ENCODE data around the gene PRELID1. TPM values are rescaled to one million over a fixed set of nuclear protein-coding genes. Genes with fewer than 3 reads are reported as not detected.

The PRELID1 gene
- polyA plus RNA-seq, 1 experiment = 245 TPM

DNA sequence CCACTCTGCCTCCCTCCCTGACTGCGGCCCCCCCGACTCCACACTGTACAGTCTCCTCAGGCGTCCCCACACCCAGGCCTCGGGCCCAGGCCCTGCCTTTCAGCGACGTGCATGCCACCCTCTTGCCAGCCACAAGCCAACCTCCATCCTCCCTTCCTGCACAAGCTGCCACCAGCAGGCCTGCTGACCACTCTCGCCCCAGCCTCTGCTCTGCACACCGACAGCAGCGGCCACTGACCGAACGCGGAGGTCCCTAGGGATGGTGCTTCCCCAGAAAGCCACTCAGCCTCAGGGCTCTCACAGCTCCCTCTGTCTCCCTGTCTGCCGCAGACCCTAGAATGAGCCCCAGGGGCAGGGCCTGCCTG, 29.3 kb downstream of the PRELID1 start:
- TF ChIP-seq CTCF (IDR thresholded peaks at IDR 0.05; ENCODE audit: insufficient read depth, low read depth, low read length) = no peak
- POLR2A ChIA-PET = no interaction called here
- Histone ChIP-seq H3K4me3 (ENCODE audit: low read depth, low read length) (no peak overlapping the region), H3K36me3 (ENCODE audit: control insufficient read depth, insufficient read depth, low read length) (peaks cover 45% of the 10 kb centered on the region), H3K27me3 (ENCODE audit: control insufficient read depth, insufficient read depth, low read length) (no peaks in the 10 kb centered on the region)
- CTCF ChIA-PET = interaction anchor here (1.1 to 8.3 kb wide), 3 partner anchors 15 to 38 kb away, joined by 3 to 36 read pairs (median 4); no protein-coding TSS in a partner anchor
- DNase-seq (ENCODE audit: low read depth) = no peak

DNA sequence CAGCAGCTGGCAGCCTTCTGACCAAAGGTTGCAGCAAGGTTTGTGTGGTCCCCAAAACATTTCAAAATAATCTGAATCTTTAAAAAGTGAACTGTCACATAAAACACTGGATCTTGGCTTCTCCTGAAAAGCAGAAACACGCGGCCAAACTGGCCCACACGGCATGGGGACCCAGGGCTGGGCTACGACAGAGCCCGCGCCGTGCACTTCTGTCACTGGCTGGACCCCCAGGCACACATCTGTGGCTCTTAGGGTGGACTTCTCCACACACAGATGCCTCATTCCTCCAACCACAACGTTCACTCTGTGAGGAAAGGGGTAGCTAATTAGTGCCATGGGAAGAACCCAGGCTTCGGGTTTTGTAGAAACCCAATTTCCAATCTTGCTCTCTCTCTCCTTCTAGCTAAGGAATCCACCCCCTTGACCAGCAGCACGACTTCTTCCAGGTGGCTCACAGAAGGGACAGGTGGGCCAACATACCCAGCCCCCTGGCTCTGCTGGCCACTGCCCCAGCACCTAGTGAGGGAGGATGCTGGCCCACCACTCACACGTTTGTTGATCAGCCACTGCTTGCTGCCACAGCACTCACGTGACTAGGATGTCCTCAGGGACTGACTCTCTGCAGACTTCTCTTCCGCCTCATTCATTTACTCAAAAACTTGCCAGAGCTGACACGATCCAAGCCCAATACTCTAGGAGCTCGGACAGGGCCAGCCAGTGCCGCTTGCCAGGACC, 30.0 kb downstream of the PRELID1 start:
- H3K4me3 ChIP-seq (ENCODE audit: low read depth, low read length) = no peak overlapping the region
- no peaks in the 10 kb centered on the region for H3K27me3 ChIP-seq (ENCODE audit: control insufficient read depth, insufficient read depth, low read length)
- peaks cover 45% of the 10 kb centered on the region for H3K36me3 ChIP-seq (ENCODE audit: control insufficient read depth, insufficient read depth, low read length)
- CTCF ChIA-PET = interaction anchor here (1.1 to 8.3 kb wide), 3 partner anchors 16 to 37 kb away, joined by 3 to 36 read pairs (median 4); no protein-coding TSS in a partner anchor
- no peak for DNase-seq (ENCODE audit: low read depth)
- no peak for TF ChIP-seq CTCF (IDR thresholded peaks at IDR 0.05; ENCODE audit: insufficient read depth, low read depth, low read length)
- POLR2A ChIA-PET = no interaction called here

DNA sequence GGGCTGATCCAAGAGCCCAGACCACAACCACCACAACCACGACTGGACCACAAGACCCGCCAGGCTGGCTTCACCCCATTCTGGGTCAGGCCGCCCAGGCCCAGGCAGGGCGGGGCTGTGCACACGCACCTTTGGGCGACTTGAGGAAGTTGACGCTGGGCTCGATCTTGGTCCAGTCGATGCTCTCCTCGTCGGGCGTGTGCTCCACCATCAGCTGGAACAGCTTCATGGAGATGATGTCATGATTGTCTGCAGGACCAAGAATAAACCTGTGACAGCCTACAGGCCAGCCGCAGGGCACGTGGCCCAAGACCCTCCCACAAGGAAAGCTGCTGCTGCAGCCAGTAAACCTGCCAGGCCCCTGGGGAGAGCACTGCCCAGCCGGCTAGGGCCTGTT, 30.6 kb downstream of the PRELID1 start:
- TF ChIP-seq CTCF (IDR thresholded peaks at IDR 0.05; ENCODE audit: insufficient read depth, low read depth, low read length) = no peak
- DNase-seq (ENCODE audit: low read depth) = no peak
- no peaks in the 10 kb centered on the region for H3K27me3 ChIP-seq (ENCODE audit: control insufficient read depth, insufficient read depth, low read length)
- H3K36me3 ChIP-seq (ENCODE audit: control insufficient read depth, insufficient read depth, low read length) = peaks cover 47% of the 10 kb centered on the region
- POLR2A ChIA-PET = no interaction called here
- no peak overlapping the region for H3K4me3 ChIP-seq (ENCODE audit: low read depth, low read length)
- CTCF ChIA-PET = interaction anchor here (0.5 to 8.3 kb wide), 3 partner anchors 16 to 122 kb away, joined by 4 to 36 read pairs (median 4); no protein-coding TSS in a partner anchor

DNA sequence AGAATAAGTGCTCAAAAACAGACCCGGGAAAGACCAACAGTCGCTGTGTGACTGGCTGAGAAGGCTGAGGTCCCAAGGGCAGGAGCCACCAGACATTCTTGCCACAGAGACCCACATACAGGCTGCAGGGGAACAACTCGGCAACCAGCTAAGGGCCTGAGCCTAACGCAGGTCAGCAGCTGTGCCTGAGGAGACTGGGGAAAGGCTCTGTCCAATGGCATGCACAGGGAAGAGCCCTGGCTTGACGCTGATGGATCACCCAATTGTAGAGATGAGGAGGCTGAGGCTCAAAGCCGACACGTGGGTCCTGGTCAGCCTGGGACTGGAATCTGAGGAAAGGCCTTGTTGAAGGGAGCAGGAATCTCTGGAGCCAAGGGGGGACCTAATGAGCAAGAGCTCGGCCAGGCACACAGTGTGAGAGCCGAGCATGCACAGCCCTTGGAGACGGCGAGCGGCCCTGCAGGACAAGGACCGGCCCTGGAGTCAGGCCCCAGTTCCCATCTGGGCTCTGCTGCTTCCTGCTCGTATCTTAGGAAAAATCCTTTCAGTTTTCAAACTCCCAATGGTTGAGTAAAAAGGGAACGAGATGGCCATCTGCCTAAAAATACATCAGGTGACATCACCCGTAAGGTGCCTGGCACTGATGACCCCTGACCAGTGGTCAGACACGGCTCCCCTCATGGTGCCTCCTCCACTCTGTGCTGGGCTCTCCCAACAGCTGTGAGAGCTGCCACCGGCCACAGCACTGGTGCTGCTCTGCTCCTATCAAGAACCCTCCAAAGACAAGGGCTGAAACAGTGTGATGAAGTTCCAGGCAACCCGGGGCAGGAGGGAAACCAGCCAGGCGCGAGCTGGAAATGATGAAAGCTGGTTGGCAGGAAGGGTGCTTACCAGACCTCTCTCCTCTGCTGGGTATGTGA, 31.4 kb downstream of the PRELID1 start:
- Histone ChIP-seq H3K36me3 (ENCODE audit: control insufficient read depth, insufficient read depth, low read length) (peaks cover 47% of the 10 kb centered on the region), H3K4me3 (ENCODE audit: low read depth, low read length) (no peak overlapping the region), H3K27me3 (ENCODE audit: control insufficient read depth, insufficient read depth, low read length) (no peaks in the 10 kb centered on the region)
- POLR2A ChIA-PET = no interaction called here
- TF ChIP-seq CTCF (IDR thresholded peaks at IDR 0.05; ENCODE audit: insufficient read depth, low read depth, low read length) = no peak
- no peak for DNase-seq (ENCODE audit: low read depth)
- CTCF ChIA-PET = interaction anchor here (0.5 to 8.3 kb wide), 5 partner anchors 11 to 221 kb away, joined by 3 to 36 read pairs (median 4); no protein-coding TSS in a partner anchor

- Histone ChIP-seq H3K4me3 (ENCODE audit: low read depth, low read length) (no peak overlapping the region), H3K27me3 (ENCODE audit: control insufficient read depth, insufficient read depth, low read length) (no peaks in the 10 kb centered on the region), H3K36me3 (ENCODE audit: control insufficient read depth, insufficient read depth, low read length) (peaks cover 47% of the 10 kb centered on the region)
- TF ChIP-seq CTCF (IDR thresholded peaks at IDR 0.05; ENCODE audit: insufficient read depth, low read depth, low read length) = no peak
- ChIA-PET CTCF (interaction anchor here (1.1 to 8.3 kb wide), 3 partner anchors 10 to 222 kb away, joined by 3 to 36 read pairs (median 3); no protein-coding TSS in a partner anchor), POLR2A (no interaction called here)
- no peak for DNase-seq (ENCODE audit: low read depth)
Observed at GRCh38 chr5:177335701-177336065, 32.1 kb downstream of the PRELID1 start.
